22Rv1 (cell line): ENCODE data around the gene SLC7A9.

Experiments
- CTCF ChIP-seq: fragments of 450-650 bp; IDR thresholded peaks from 2 replicates; pipeline ENCODE4 v1.5.1; 2017; ENCODE audit warnings: mild to moderate bottlenecking
- ZFX ChIP-seq: fragments of 450-650 bp; IDR thresholded peaks from 2 replicates; pipeline ENCODE4 v1.6.1; 2017; ENCODE audit warnings: antibody characterized with exemption, borderline replicate concordance

DNA sequence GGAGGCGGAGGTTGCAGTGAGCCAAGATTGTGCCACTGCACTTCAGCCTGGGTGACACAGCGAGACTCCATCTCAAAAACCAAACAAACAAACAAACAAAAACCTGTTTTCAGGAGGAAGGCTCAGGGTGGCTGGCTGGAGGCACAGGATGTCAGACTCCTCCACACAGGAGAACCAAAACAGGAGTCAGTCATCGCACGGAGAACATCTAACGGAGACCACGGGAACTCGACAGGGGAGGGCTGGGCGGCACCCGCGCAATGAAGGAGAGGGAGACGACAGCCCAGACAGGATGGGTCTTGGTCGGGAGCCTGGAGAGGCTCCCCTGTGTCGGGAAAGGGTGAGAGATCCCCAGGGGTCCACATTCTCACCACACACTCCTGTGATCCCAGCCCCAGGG, 20.8 kb upstream of the SLC7A9 start:
- TF ChIP-seq CTCF, result no peak
- TF ChIP-seq ZFX, result no peak
